HepG2 (cell line): Measurements from ENCODE around the gene KLHDC2. TPM values are rescaled to one million over a fixed set of nuclear protein-coding genes. Genes with fewer than 3 reads are reported as not detected.

Source experiments
- ATAC-seq: fragments of 200-7000 bp; cut with Tn5 transposase; 3 replicates; pipeline ENCODE4 v1.9.1; 2020; ENCODE audit warnings: mild to moderate bottlenecking, moderate library complexity
- Bru-seq: library from RNA; stranded (reverse); fragments of 400-500 nt; gene quantifications from one replicate; lab custom pipeline; 2021; lab: Mats Ljungman, UMichigan
- BruChase-seq, 2 experiments: library from RNA; stranded (reverse); fragments of 400-500 nt; gene quantifications; one replicate each; lab custom pipeline; 2021; lab: Mats Ljungman, UMichigan
- BruUV-seq: library from RNA; stranded (reverse); fragments of 400-500 nt; replicated peaks from 2 replicates; lab custom pipeline; 2021; lab: Mats Ljungman, UMichigan
- CTCF ChIA-PET: fragments of 300-600 bp; formaldehyde crosslinking; extraction: SDS; loops from one replicate; lab custom pipeline; 2021; ENCODE audit warnings: low total read pairs, inconsistent platforms, low intra/inter-chr PET ratio; lab: Yijun Ruan, JAX
- POLR2A ChIA-PET: fragments of 350-600 bp; sonication (Branson Sonifier 250); formaldehyde crosslinking; loops from one replicate; lab custom pipeline; 2020; ENCODE audit warnings: antibody characterized with exemption, inconsistent platforms; lab: Yijun Ruan, JAX
- DNase-seq: peaks from one replicate; pipeline ENCODE4 v3.0.0-alpha.2; 2015; ENCODE audit warnings: low spot score
- FAIRE-seq: peaks from 3 replicates; lab custom pipeline; 2011; peaks lifted over from hg19 to GRCh38; lab: Jason Lieb, UNC
- H2AFZ ChIP-seq: one replicate; pipeline ENCODE4 v1.6.1; 2011; ENCODE audit warnings: low read length, inconsistent platforms
- H3K27ac ChIP-seq: fragments of 300-600 bp; 3 replicates; pipeline ENCODE4 v1.8.0; 2011; ENCODE audit warnings: mixed run types, mild to moderate bottlenecking, mixed read lengths, low read length, inconsistent platforms; ENCODE audit not compliant: insufficient read depth; ENCODE audit errors: extremely low read length
- H3K27me3 ChIP-seq, 2 experiments: fragments of 200-600 bp in 1 of 2; 2 replicates in 1 of 2; 3 replicates in 1 of 2; pipeline versions ENCODE4 v1.6.0 to v1.8.0; 2011; ENCODE audit warnings: low read length in 2 of 2, mild to moderate bottlenecking in 2 of 2, moderate library complexity in 2 of 2, inconsistent platforms in 1 of 2; ENCODE audit not compliant: insufficient read depth in 2 of 2, control insufficient read depth in 1 of 2
- H3K36me3 ChIP-seq, 2 experiments: fragments of 200-600 bp in 1 of 2; replicated peaks in 1 of 2; 2 replicates in 1 of 2; 3 replicates in 1 of 2; pipeline versions ENCODE4 v1.5.1 to v1.8.0; 2011; ENCODE audit warnings: low read length in 2 of 2, inconsistent platforms in 1 of 2; ENCODE audit not compliant: insufficient read depth in 2 of 2, control insufficient read depth in 1 of 2
- H3K4me1 ChIP-seq: 2 replicates; pipeline ENCODE4 v1.5.1; 2012; ENCODE audit warnings: low read length, inconsistent platforms; ENCODE audit not compliant: insufficient read depth
- H3K4me2 ChIP-seq: 2 replicates; pipeline ENCODE4 v1.6.0; 2011; ENCODE audit warnings: low read depth, low read length, inconsistent platforms
- H3K4me3 ChIP-seq, 3 experiments: fragments of 200-600 bp in 1 of 3; sonication (generic), shearing (Covaris generic) in 1 of 3; replicated peaks in 1 of 3; 2 replicates each; pipeline ENCODE4 v1.5.1; 2011 to 2016; ENCODE audit warnings: low read length in 3 of 3, inconsistent platforms in 2 of 3, low read depth in 2 of 3, mild to moderate bottlenecking in 2 of 3, control low read depth in 1 of 3, mixed read lengths in 1 of 3; ENCODE audit not compliant: insufficient read depth in 1 of 3
- H3K79me2 ChIP-seq: one replicate; pipeline ENCODE4 v1.6.1; 2011; ENCODE audit warnings: low read length, inconsistent platforms; ENCODE audit not compliant: insufficient read depth
- H3K9ac ChIP-seq: 2 replicates; pipeline ENCODE4 v1.6.0; 2011; ENCODE audit warnings: mild to moderate bottlenecking, low read depth, low read length, inconsistent platforms; ENCODE audit not compliant: insufficient read depth
- H3K9me3 ChIP-seq: 2 replicates; pipeline ENCODE4 v1.5.1; 2012; ENCODE audit warnings: mild to moderate bottlenecking, low read length
- H4K20me1 ChIP-seq: 2 replicates; pipeline ENCODE4 v1.6.0; 2011; ENCODE audit warnings: inconsistent platforms, mild to moderate bottlenecking, low read length, moderate library complexity; ENCODE audit not compliant: insufficient read depth
- FOXA1 ChIP-seq, 2 experiments: fragments of 450-650 bp in 1 of 2; sonication (generic) in 1 of 2; formaldehyde crosslinking in 1 of 2; IDR thresholded peaks; 2 replicates each; pipeline versions ENCODE4 v1.4.0 to v1.6.1; 2016 to 2020; ENCODE audit warnings: missing genetic modification reagents in 1 of 2
- GABPA ChIP-seq, 2 experiments: IDR thresholded peaks; 2 replicates each; pipeline ENCODE4 v1.6.1; 2011 to 2016; ENCODE audit warnings: low read depth in 2 of 2, low read length in 1 of 2, missing biosample characterization in 1 of 2, missing genetic modification characterization in 1 of 2
- JUND ChIP-seq: sonication (generic); formaldehyde crosslinking; IDR thresholded peaks from 2 replicates; pipeline ENCODE4 v1.8.0; 2022; ENCODE audit warnings: mild to moderate bottlenecking, missing genetic modification reagents
- MIER3 ChIP-seq: IDR thresholded peaks from 2 replicates; pipeline ENCODE4 v1.6.1; 2016; ENCODE audit warnings: missing compliant biosample characterization, borderline replicate concordance
- TAF15 ChIP-seq: fragments of 200-400 bp; formaldehyde crosslinking; IDR thresholded peaks from one replicate; pipeline ENCODE4 v1.6.1; 2018; ENCODE audit warnings: mild to moderate bottlenecking, low read depth, low read length; ENCODE audit not compliant: poor library complexity, severe bottlenecking
- TERF1 ChIP-seq: sonication (generic); formaldehyde crosslinking; IDR thresholded peaks from 2 replicates; pipeline ENCODE4 v1.8.0; 2022; ENCODE audit warnings: mild to moderate bottlenecking, missing genetic modification reagents, moderate library complexity
- ZNF282 ChIP-seq: fragments of 450-650 bp; IDR thresholded peaks from 2 replicates; pipeline ENCODE4 v1.6.1; 2018; ENCODE audit not compliant: partially characterized antibody
- ZNF446 ChIP-seq: sonication (generic); formaldehyde crosslinking; IDR thresholded peaks from 2 replicates; pipeline ENCODE4 v1.5.0; 2020; ENCODE audit warnings: mild to moderate bottlenecking, missing genetic modification reagents
- ZNF710 ChIP-seq: sonication (generic); formaldehyde crosslinking; IDR thresholded peaks from 2 replicates; pipeline ENCODE4 v1.5.0; 2020; ENCODE audit warnings: mild to moderate bottlenecking, missing genetic modification reagents, borderline replicate concordance
- ZSCAN9 ChIP-seq: IDR thresholded peaks from 2 replicates; pipeline ENCODE4 v1.6.1; 2016; ENCODE audit warnings: borderline replicate concordance
- WGBS: methylation state at CpG from one replicate; pipeline ENCODE4 v1.1.6; 2017; ENCODE audit warnings: low lambda C conversion rate; 5-methylcytosine and 5-hydroxymethylcytosine counted together
- in situ Hi-C: cut with HindIII; loops from 2 replicates; pipeline ENCODE4 v1.10.0; 2017; ENCODE audit warnings: low pct_unique_long_range_greater_than_20kb; ENCODE audit not compliant: extremely low pct_ligation_motif_present
- intact Hi-C: fragments of 100-400 bp; cut with micrococcal nuclease; formaldehyde crosslinking; loops from one replicate; pipeline ENCODE4 v1.10.0; 2022; ENCODE audit not compliant: unreplicated experiment
- long read RNA-seq, 2 experiments: library from RNA in 1 of 2; library from polyadenylated mRNA in 1 of 2; stranded (forward) in 1 of 2; unstranded in 1 of 2; transcript quantifications; one replicate each; pipeline ENCODE4 v2.0.0, GENCODE V29; 2019 to 2022
- polyA minus RNA-seq, 3 experiments: library from RNA; depleted of rRNA, polyadenylated mRNA; stranded (reverse); fragments of >200 nt; gene quantifications; 2 replicates each; pipeline ENCODE4 v1.2.3, GENCODE V29; 2011; ENCODE audit warnings: low replicate concordance in 1 of 3
- polyA plus RNA-seq, 8 experiments: library from polyadenylated mRNA; depleted of rRNA in 3 of 8; stranded (reverse) in 7 of 8; unstranded in 1 of 8; fragments of >200 nt; fragmentation: Illumina TruSeq in 4 of 8; extraction: Trizol in 4 of 8; gene quantifications; 2 replicates each; pipeline versions ENCODE4 v1.2.1 to v1.2.3, GENCODE V29; 2011 to 2016; ENCODE audit warnings: low read depth in 4 of 8, missing spikeins in 1 of 8, mixed read lengths in 1 of 8; ENCODE audit not compliant: insufficient read depth in 1 of 8
- total RNA-seq, 5 experiments: library from RNA; depleted of rRNA; stranded (reverse); fragments of >200 nt; fragmentation: Illumina TruSeq; extraction: Trizol; gene quantifications; 2 replicates each; pipeline ENCODE4 v1.2.3, GENCODE V29; 2016; ENCODE audit warnings: low read depth in 1 of 5
- TF ChIP-seq, protein P1 (sequence below): sonication (generic); formaldehyde crosslinking; IDR thresholded peaks from 2 replicates; pipeline ENCODE4 v1.4.0; 2020; ENCODE audit warnings: missing genetic modification reagents

The KLHDC2 gene
- total RNA-seq (2016; rRNA removed; fragmentation: Illumina TruSeq; extraction: Trizol) (80.3 and 95.5 TPM in 2 replicates), polyA plus RNA-seq (2011; rRNA removed) (139 and 170 TPM in 2 replicates), polyA minus RNA-seq (2011; rRNA and poly(A)+ RNA removed; ENCODE audit: low replicate concordance) (34.2 and 92.1 TPM in 2 replicates), Bru-seq, nascent RNA (percentile 94 among the genes with signal in this experiment), BruChase-seq, experiment 1, labeled RNA remaining after a 6-hour chase (percentile 93 among the genes with signal in this experiment), BruChase-seq, experiment 2, labeled RNA remaining after a 2-hour chase (percentile 86 among the genes with signal in this experiment)
- total RNA-seq (2016; cell fraction: cytosol; rRNA removed; fragmentation: Illumina TruSeq; extraction: Trizol; ENCODE audit: low read depth), result 41.2 and 54.6 TPM in 2 replicates
- total RNA-seq (2016; cell fraction: insoluble cytoplasmic fraction; rRNA removed; fragmentation: Illumina TruSeq; extraction: Trizol), result 84.5 and 96.7 TPM in 2 replicates
- 76.7 and 86.6 TPM in 2 replicates for total RNA-seq (2016; cell fraction: membrane; rRNA removed; fragmentation: Illumina TruSeq; extraction: Trizol)
- 92.2 and 109 TPM in 2 replicates for total RNA-seq (2016; cell fraction: nucleus; rRNA removed; fragmentation: Illumina TruSeq; extraction: Trizol)
- polyA plus RNA-seq (2011; cell fraction: cytosol; rRNA removed), result 50.6 and 65.9 TPM in 2 replicates
- polyA plus RNA-seq (2011; cell fraction: nucleus; rRNA removed), result 291 and 350 TPM in 2 replicates
- 96.1 and 115 TPM in 2 replicates for polyA plus RNA-seq (2012)
- 26.0 and 31.8 TPM in 2 replicates for polyA plus RNA-seq (2016; cell fraction: cytosol; fragmentation: Illumina TruSeq; extraction: Trizol; ENCODE audit: low read depth)
- 64.1 and 66.6 TPM in 2 replicates for polyA plus RNA-seq (2016; cell fraction: insoluble cytoplasmic fraction; fragmentation: Illumina TruSeq; extraction: Trizol; ENCODE audit: low read depth)
- polyA plus RNA-seq (2016; cell fraction: membrane; fragmentation: Illumina TruSeq; extraction: Trizol; ENCODE audit: low read depth), result 40.0 and 41.5 TPM in 2 replicates
- polyA plus RNA-seq (2016; cell fraction: nucleus; fragmentation: Illumina TruSeq; extraction: Trizol; ENCODE audit: insufficient read depth, low read depth), result 142 and 145 TPM in 2 replicates
- polyA minus RNA-seq (2011; cell fraction: cytosol; rRNA and poly(A)+ RNA removed), result 41.9 and 43.5 TPM in 2 replicates
- polyA minus RNA-seq (2011; cell fraction: nucleus; rRNA and poly(A)+ RNA removed), result 188 and 199 TPM in 2 replicates
- long read RNA-seq, experiment 1, full-length matches to known transcripts, result 120 of 130 reads
- long read RNA-seq, experiment 1, partial matches to known transcripts, result 1 of 130 reads
- long read RNA-seq, experiment 1, other reads (novel, unspliced or antisense), result 9 of 130 reads
- long read RNA-seq, experiment 2, full-length matches to known transcripts, result 72 of 147 reads
- long read RNA-seq, experiment 2, partial matches to known transcripts, result 23 of 147 reads
- long read RNA-seq, experiment 2, other reads (novel, unspliced or antisense), result 52 of 147 reads

DNA sequence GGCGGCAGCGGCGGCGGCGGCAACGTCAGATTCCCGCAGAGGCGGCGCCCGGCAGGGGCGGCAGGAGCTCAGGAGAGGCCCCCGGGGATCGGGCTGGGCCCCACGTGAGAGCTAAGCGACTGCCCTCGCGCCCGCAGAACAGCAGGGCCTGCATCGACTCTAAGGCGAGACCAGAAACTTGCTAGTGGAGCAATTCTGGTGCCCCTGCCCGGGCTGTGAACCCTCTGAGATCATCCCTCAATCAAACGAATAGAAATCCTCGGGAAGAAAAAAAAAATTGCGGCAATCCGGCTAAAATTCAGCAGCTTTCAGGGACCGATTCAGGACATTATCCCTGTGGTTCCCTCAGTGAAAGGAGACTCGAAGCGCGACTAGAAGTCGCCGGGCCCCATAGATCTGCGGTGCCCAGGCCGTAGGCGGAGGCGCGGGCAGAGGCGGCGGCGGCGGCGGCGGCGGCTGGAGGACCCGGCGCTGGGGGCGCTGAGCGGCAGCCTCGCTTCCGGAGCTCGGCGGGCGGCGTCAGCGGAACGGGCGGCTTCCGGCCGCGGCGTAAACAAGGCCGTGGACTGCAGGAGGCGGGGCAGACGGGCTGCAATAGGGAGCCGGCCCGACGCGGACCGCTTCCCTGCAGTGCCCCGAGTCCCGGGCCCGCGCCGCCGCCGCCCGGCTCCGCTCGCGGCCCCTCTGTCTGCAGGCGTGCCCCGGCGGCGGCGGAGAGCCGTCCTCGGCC, at the start of gene KLHDC2:
Gene KLHDC2 (plus strand): TSS at position 583 of the 730 bp plus-strand sequence. CDS start 316 bp downstream, outside the sequence.
- Histone ChIP-seq H3K27ac (peak within 1 kb of the TSS; percentile 99), H3K36me3 (0 out of 5 replicates have a peak, but pooled peaks cover 0 to 4% of the 10 kb centered on the region in 2 experiments), H4K20me1 (no peaks in the 10 kb centered on the region), H3K9ac (peak within 1 kb of the TSS; percentile 98), H3K4me3 (peak within 1 kb of the TSS; percentile 76 to 99 (median 94)), H2AFZ (peak within 1 kb of the TSS; percentile 37), H3K4me1 (peaks cover 47% of the 10 kb centered on the region), H3K4me2 (peak within 1 kb of the TSS; percentile 99), H3K79me2 (peaks cover 41% of the 10 kb centered on the region), H3K9me3 (no peaks in the 10 kb centered on the region), H3K27me3 (no peaks in the 10 kb centered on the region; a peak in 1 of 5 replicates)
- TSS peak; percentile 82 for BruUV-seq
- in situ Hi-C loops (loop anchor here (5.0 to 10.0 kb wide), 2 partner anchors 73 to 135 kb away; partner anchors contain the start of gene KLHDC1), intact Hi-C loops (loop anchor here (1.0 to 2.0 kb wide), 2 partner anchors 75 to 133 kb away; partner anchors contain the start of gene KLHDC1)
- FAIRE-seq, result no peak
- 2% methylated on average over 6 of the region's 86 CpGs for WGBS
- peak; percentile 83 for ATAC-seq
- ChIA-PET POLR2A (interaction anchor here (0.5 to 6.5 kb wide), 24 partner anchors 9 to 181 kb away, joined by 3 to 76 read pairs (median 5); partner anchors contain the start of genes DNAAF2, KLHDC1, LRR1 and MGAT2), CTCF (no interaction called here)
- DNase-seq, result peak; percentile 73
- TF ChIP-seq TAF15 (no peak), ZNF446 (peak; percentile 64), GABPA (IDR thresholded peaks at IDR 0.05; ENCODE audit: low read depth, low read length) (peak; percentile 93), GABPA (CRISPR knock-in tag; IDR thresholded peaks at IDR 0.05; ENCODE audit: low read depth) (peak; percentile 85), MIER3 (no peak), ZNF710 (CRISPR knock-in tag) (no peak), ZNF282 (no peak), JUND (no peak), ZSCAN9 (CRISPR knock-in tag) (peak; percentile 17; the same call in 1 of the 2 replicates), FOXA1 (IDR thresholded peaks at IDR 0.05) (no peak), FOXA1 (CRISPR knock-in tag; IDR thresholded peaks at IDR 0.05) (peak; percentile 89), TERF1 (CRISPR knock-in tag) (no peak)
- TF ChIP-seq, protein P1, sequence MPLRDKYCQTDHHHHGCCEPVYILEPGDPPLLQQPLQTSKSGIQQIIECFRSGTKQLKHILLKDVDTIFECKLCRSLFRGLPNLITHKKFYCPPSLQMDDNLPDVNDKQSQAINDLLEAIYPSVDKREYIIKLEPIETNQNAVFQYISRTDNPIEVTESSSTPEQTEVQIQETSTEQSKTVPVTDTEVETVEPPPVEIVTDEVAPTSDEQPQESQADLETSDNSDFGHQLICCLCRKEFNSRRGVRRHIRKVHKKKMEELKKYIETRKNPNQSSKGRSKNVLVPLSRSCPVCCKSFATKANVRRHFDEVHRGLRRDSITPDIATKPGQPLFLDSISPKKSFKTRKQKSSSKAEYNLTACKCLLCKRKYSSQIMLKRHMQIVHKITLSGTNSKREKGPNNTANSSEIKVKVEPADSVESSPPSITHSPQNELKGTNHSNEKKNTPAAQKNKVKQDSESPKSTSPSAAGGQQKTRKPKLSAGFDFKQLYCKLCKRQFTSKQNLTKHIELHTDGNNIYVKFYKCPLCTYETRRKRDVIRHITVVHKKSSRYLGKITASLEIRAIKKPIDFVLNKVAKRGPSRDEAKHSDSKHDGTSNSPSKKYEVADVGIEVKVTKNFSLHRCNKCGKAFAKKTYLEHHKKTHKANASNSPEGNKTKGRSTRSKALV (CRISPR knock-in tag), result no peak
